Endodermal cell (in vitro differentiated cells): Measurements from ENCODE around the gene LRIG1. TPM values are rescaled to one million over a fixed set of nuclear protein-coding genes. Genes with fewer than 3 reads are reported as not detected.

Source experiments
- DNase-seq: peaks from one replicate; pipeline ENCODE4 v3.0.0-alpha.2; 2017
- H3K27ac ChIP-seq: 2 replicates; pipeline ENCODE4 v1.5.1; 2013; ENCODE audit warnings: mild to moderate bottlenecking, low read depth, low read length, moderate library complexity
- H3K27me3 ChIP-seq: 2 replicates; pipeline ENCODE4 v1.6.1; 2013; ENCODE audit warnings: mild to moderate bottlenecking, low read length, moderate library complexity; ENCODE audit not compliant: insufficient read depth, control insufficient read depth, poor library complexity, severe bottlenecking
- H3K36me3 ChIP-seq: 2 replicates; pipeline ENCODE4 v1.7.0; 2013; ENCODE audit warnings: mild to moderate bottlenecking, low read length, moderate library complexity; ENCODE audit not compliant: control insufficient read depth, insufficient read depth
- H3K4me1 ChIP-seq: one replicate; pipeline ENCODE4 v1.7.0; 2013; ENCODE audit warnings: low read length; ENCODE audit not compliant: control insufficient read depth, insufficient read depth
- H3K4me3 ChIP-seq: 2 replicates; pipeline ENCODE4 v1.5.1; 2013; ENCODE audit warnings: mild to moderate bottlenecking, low read length, moderate library complexity
- H3K9ac ChIP-seq: 2 replicates; pipeline ENCODE4 v1.6.1; 2013; ENCODE audit warnings: mild to moderate bottlenecking, low read length, moderate library complexity; ENCODE audit not compliant: poor library complexity, severe bottlenecking; ENCODE audit errors: extremely low read depth
- H3K9me3 ChIP-seq: 2 replicates; pipeline ENCODE4 v1.6.1; 2013; ENCODE audit warnings: mild to moderate bottlenecking, low read length, moderate library complexity; ENCODE audit not compliant: control insufficient read depth
- H3K27ac Mint-ChIP-seq: 2 replicates; pipeline ENCODE4 v1.8.0; 2020; ENCODE audit warnings: mixed read lengths
- H3K27me3 Mint-ChIP-seq: 2 replicates; pipeline ENCODE4 v1.8.0; 2021; ENCODE audit warnings: mild to moderate bottlenecking, mixed read lengths; ENCODE audit not compliant: insufficient read depth
- H3K36me3 Mint-ChIP-seq: 2 replicates; pipeline ENCODE4 v1.8.0; 2020; ENCODE audit warnings: low read depth, mixed read lengths
- H3K4me1 Mint-ChIP-seq: 2 replicates; pipeline ENCODE4 v1.8.0; 2020; ENCODE audit warnings: mixed read lengths
- H3K4me3 Mint-ChIP-seq: 2 replicates; pipeline ENCODE4 v1.8.0; 2020; ENCODE audit warnings: mild to moderate bottlenecking, moderate library complexity, mixed read lengths
- H3K9me3 Mint-ChIP-seq: 2 replicates; pipeline ENCODE4 v1.8.0; 2020; ENCODE audit warnings: mild to moderate bottlenecking, mixed read lengths
- WGBS, 2 experiments: methylation state at CpG; one replicate each; pipeline versions ENCODE4 v1.1.5 to v1.1.7; 2013; ENCODE audit warnings: missing lambda C conversion rate in 2 of 2, mixed read lengths in 1 of 2; ENCODE audit not compliant: insufficient coverage in 1 of 2, insufficient read length in 1 of 2; 5-methylcytosine and 5-hydroxymethylcytosine counted together
- total RNA-seq, 2 donors: library from RNA; stranded (reverse); fragmentation: NEBNext Ultra II Directional in 1 of 2; extraction: Animal tissue kit (Norgen Biotek cat#: 25700) in 1 of 2; gene quantifications; 2 replicates in 1 of 2; 3 replicates in 1 of 2; pipeline ENCODE4 v1.2.1, GENCODE V29; 2021
- TF ChIP-seq, protein P1 (sequence below): fragments of 200-600 bp; sonication (generic); conservative IDR thresholded peaks from 2 replicates; pipeline ENCODE4 v1.5.0; 2021; ENCODE audit warnings: antibody characterized with exemption, mild to moderate bottlenecking

The LRIG1 gene
- total RNA-seq, 2 donors from 2014 or later, result 37.5 to 42.3 TPM

DNA sequence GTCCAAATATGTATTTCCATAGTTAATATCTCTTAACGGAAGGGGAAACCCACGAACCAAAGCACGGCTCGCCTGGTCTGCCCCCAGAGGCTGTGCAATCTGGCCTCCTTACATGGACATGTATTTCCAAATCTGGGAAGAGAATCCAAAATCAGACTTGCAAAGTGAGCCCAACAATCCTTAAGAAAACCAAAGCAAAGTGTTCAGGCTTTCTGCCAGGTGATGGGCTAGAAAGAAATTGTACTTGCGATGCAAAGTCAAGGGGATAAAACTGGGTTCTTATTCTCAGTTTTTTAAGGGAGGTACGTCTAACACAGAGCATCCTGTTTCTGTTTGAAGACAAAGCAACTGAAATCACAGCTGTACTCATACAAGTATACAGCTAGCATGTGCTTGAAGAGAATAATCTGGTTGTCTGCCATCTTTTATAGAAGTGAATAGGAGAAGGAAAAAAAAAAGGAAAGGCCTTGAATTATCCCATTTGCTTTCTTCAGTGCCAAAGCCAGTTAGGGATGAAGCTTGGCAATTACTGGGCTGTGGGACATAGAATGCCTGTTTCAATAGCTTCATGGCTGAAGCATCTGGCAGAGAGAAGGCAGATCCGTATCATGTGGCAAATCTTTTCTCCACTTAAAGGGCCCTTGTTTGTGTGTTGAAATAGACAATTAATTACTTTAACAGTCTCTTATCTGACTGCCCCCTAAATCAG lies 48.4 kb downstream of the LRIG1 start:
- WGBS, 2 experiments, result 81 to 98% methylated on average over 5 to 7 of the region's 7 CpGs
- H3K27me3 Mint-ChIP-seq, result no peaks in the 10 kb centered on the region
- H3K4me3 Mint-ChIP-seq, result no peak overlapping the region
- TF ChIP-seq, protein P1, sequence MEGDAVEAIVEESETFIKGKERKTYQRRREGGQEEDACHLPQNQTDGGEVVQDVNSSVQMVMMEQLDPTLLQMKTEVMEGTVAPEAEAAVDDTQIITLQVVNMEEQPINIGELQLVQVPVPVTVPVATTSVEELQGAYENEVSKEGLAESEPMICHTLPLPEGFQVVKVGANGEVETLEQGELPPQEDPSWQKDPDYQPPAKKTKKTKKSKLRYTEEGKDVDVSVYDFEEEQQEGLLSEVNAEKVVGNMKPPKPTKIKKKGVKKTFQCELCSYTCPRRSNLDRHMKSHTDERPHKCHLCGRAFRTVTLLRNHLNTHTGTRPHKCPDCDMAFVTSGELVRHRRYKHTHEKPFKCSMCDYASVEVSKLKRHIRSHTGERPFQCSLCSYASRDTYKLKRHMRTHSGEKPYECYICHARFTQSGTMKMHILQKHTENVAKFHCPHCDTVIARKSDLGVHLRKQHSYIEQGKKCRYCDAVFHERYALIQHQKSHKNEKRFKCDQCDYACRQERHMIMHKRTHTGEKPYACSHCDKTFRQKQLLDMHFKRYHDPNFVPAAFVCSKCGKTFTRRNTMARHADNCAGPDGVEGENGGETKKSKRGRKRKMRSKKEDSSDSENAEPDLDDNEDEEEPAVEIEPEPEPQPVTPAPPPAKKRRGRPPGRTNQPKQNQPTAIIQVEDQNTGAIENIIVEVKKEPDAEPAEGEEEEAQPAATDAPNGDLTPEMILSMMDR, result no peak
- Histone ChIP-seq H3K27me3 (no peaks in the 10 kb centered on the region), H3K27ac (no peak overlapping the region), H3K9ac (no peak overlapping the region), H3K4me3 (no peak overlapping the region), H3K9me3 (no peaks in the 10 kb centered on the region), H3K36me3 (peaks cover 78% of the 10 kb centered on the region), H3K4me1 (peaks cover 29% of the 10 kb centered on the region)
- DNase-seq, result no peak
- peak overlapping the region; percentile 90 for H3K27ac Mint-ChIP-seq
- no peaks in the 10 kb centered on the region for H3K9me3 Mint-ChIP-seq
- peaks cover 50% of the 10 kb centered on the region for H3K4me1 Mint-ChIP-seq
- peaks cover 41% of the 10 kb centered on the region for H3K36me3 Mint-ChIP-seq

DNA sequence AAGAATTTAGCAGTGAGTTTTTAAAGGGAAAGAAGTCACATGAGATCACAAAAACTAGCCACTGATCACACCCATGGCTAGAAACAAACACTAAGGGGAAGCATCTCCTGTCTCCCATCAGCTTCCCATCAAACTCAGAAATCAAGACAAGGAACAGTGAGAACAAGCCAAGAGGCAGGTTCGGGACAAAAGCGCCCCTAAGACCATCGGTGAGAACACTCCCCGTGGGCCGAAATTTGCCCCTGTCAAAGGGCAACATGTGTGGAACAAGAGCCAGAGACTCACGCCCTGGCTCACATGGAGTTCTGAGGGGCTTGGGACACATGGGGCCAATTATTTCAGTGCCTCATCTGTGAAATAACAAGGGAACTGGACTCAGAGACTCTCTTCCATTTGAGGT lies 49.1 kb downstream of the LRIG1 start:
- peaks cover 50% of the 10 kb centered on the region for H3K4me1 Mint-ChIP-seq
- no peak overlapping the region for H3K4me3 Mint-ChIP-seq
- TF ChIP-seq, protein P1, result no peak
- Histone ChIP-seq H3K9ac (no peak overlapping the region), H3K4me3 (no peak overlapping the region), H3K27ac (no peak overlapping the region), H3K4me1 (peaks cover 29% of the 10 kb centered on the region), H3K9me3 (no peaks in the 10 kb centered on the region), H3K36me3 (peaks cover 77% of the 10 kb centered on the region), H3K27me3 (no peaks in the 10 kb centered on the region)
- H3K27me3 Mint-ChIP-seq, result no peaks in the 10 kb centered on the region
- H3K27ac Mint-ChIP-seq, result no peak overlapping the region
- peaks cover 36% of the 10 kb centered on the region for H3K36me3 Mint-ChIP-seq
- WGBS, 2 experiments, result 87 to 92% methylated on average over 5 to 6 of the region's 6 CpGs
- DNase-seq, result no peak
- H3K9me3 Mint-ChIP-seq, result no peaks in the 10 kb centered on the region

DNA sequence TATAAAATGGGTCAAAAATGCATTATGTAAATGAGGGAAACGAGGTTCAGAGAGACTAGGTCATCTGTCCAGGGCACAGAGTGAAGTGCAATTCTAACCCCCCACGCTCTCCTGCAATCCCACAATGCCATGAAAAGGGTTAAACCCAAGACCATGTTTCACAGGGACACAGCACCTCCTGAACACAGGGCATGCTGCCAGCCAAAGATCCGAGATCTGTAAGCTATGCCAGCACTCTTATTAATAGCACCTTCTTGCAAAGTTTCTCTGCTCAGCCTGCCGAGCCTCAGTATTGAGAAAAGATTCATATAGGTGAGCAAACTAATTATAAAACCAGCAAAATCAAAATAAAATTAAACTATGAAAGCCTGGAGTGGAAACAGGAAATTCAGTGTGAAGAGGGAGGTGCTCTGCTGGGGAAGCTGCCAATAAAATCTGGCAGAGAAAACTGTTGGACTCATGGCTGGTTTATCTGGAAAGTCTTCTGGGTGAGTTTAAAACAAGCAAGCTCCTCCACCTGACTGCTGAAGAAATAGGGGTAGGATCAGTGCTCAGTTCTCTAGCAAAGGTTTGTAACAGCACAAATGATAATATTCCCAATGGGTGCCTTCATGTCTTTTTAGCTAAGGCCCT lies 50.3 kb downstream of the LRIG1 start:
- TF ChIP-seq, protein P1, result no peak
- Histone ChIP-seq H3K27me3 (no peaks in the 10 kb centered on the region), H3K36me3 (peaks cover 65% of the 10 kb centered on the region), H3K9me3 (no peaks in the 10 kb centered on the region), H3K4me3 (no peak overlapping the region), H3K4me1 (peaks cover 29% of the 10 kb centered on the region), H3K9ac (no peak overlapping the region), H3K27ac (no peak overlapping the region)
- 94% methylated on average over 4 of the region's 4 CpGs; no CpG with 5 or more reads in 1 of the 2 experiments for WGBS, 2 experiments
- no peak for DNase-seq
- Mint-ChIP-seq H3K9me3 (no peaks in the 10 kb centered on the region), H3K4me3 (no peak overlapping the region), H3K4me1 (peaks cover 57% of the 10 kb centered on the region), H3K27ac (no peak overlapping the region), H3K27me3 (no peaks in the 10 kb centered on the region), H3K36me3 (peaks cover 28% of the 10 kb centered on the region)
